ENCODE results near the gene TMEM59L.

TMEM59L gene

DNA sequence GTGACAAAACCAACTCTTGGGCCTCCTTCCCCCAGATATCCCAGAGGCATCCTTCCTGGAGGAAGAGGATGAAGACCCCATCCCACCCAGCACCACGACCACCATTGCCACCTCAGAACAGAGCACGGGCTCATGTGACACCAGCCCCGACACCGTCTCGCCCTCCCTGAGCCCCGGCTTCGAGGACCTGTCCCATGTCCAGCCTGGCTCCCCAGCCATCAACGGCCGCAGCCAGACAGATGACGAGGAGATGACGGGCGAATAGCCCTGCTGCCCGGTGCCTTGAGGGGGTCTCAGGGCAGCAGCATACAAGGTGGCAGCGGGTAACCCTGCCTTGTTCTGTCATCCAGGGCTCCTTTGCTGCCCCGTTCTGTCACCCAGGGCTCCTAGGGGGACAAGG lies 44.3 kb upstream of the TMEM59L start:
- H3K27ac ChIP-seq (ENCODE audit: extremely low read depth, low read depth, low read length), result no peak overlapping the region
- peaks cover 3% of the 10 kb centered on the region; the same call in 1 of the 2 replicates for H3K4me1 ChIP-seq (ENCODE audit: control insufficient read depth, insufficient read depth, low read length)
- no peak for TF ChIP-seq ZNF140 (tag by site-specific recombination; IDR thresholded peaks at IDR 0.05)
- H3K9me3 ChIP-seq (ENCODE audit: control insufficient read depth, insufficient read depth, low read depth, low read length), result no peaks in the 10 kb centered on the region
- no peak overlapping the region for H3K4me3 ChIP-seq (ENCODE audit: low read depth, low read length)
- H3K36me3 ChIP-seq (ENCODE audit: control insufficient read depth in 2 of 2, insufficient read depth in 1 of 2, low read length in 2 of 2), result peaks cover 31 to 74% of the 10 kb centered on the region in 2 experiments; a peak in 2 of 3 replicates
- CTCF ChIA-PET, result no interaction called here
- POLR2A ChIA-PET, result interaction anchor here (0.6 kb wide), 1 partner anchor 14 kb away, joined by 8 read pairs; no protein-coding TSS in a partner anchor

DNA sequence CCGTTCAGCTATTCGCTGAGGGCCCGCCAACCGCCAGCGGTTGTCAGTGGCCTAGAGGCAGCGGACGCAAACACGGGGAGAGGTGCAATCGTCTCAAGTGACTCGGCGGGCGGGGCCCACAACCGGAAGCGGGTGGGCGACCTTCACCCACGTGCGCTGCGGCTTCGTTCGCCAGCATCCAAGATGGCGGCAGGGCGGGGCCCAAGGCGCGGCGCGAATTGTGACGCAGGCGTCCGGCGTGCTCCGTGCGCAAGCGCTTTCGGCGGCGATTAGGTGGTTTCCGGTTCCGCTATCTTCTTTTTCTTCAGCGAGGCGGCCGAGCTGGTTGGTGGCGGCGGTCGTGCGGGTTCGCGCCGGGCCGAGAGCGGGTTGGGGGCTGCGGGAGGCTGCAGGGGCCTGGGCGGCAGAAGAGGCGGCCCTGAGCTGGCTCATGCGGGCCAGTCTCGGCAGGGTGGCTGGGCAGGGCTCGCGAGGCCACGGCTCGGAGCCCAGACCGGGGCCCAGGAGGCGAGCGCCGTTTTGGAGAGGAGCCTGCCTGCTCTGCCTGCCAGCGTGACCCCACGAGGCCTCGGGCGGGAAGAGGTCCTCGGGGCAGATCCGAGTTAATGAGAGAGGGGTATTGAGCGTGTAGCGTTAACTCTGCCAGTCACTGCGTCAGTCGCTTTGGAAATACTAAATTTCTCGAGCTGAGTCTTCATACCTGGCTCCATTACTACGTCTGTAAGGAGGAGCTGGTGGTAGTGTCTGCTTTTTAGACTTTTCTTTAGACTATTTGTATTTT lies 40.9 kb upstream of the TMEM59L start, which contains the start of gene UBA52:
UBA52 (plus strand) TSS at position 294 of the 781 bp plus-strand sequence. CDS start 1,444 bp downstream, outside the sequence.
- Histone ChIP-seq H3K4me1 (ENCODE audit: control insufficient read depth, insufficient read depth, low read length) (peaks cover 3% of the 10 kb centered on the region; the same call in 1 of the 2 replicates), H3K27ac (ENCODE audit: extremely low read depth, low read depth, low read length) (peak within 1 kb of the TSS; percentile 87), H3K36me3 (ENCODE audit: control insufficient read depth in 2 of 2, insufficient read depth in 1 of 2, low read length in 2 of 2) (peaks cover 24 to 76% of the 10 kb centered on the region in 2 experiments; a peak in 2 of 3 replicates), H3K4me3 (ENCODE audit: low read depth, low read length) (peak within 1 kb of the TSS; percentile 99), H3K9me3 (ENCODE audit: control insufficient read depth, insufficient read depth, low read depth, low read length) (no peaks in the 10 kb centered on the region)
- ChIA-PET POLR2A (interaction anchor here (0.5 to 5.1 kb wide), 30 partner anchors 9 to 1911 kb away, joined by 3 to 62 read pairs (median 4); partner anchors contain the start of genes COPE, CRLF1, DDX49 and ELL), CTCF (interaction anchor here (0.5 to 1.3 kb wide), 9 partner anchors 13 to 309 kb away, joined by 3 to 5 read pairs (median 3); partner anchors contain the start of gene REX1BD)
- peak; percentile 97 for TF ChIP-seq YY1 (tag by site-specific recombination; IDR thresholded peaks at IDR 0.05)
- peak; percentile 80 for TF ChIP-seq ZXDB (tag by site-specific recombination; IDR thresholded peaks at IDR 0.05)
- no peak for TF ChIP-seq ZNF560 (tag by site-specific recombination; IDR thresholded peaks at IDR 0.05; ENCODE audit: borderline replicate concordance)
- TF ChIP-seq, protein P1, sequence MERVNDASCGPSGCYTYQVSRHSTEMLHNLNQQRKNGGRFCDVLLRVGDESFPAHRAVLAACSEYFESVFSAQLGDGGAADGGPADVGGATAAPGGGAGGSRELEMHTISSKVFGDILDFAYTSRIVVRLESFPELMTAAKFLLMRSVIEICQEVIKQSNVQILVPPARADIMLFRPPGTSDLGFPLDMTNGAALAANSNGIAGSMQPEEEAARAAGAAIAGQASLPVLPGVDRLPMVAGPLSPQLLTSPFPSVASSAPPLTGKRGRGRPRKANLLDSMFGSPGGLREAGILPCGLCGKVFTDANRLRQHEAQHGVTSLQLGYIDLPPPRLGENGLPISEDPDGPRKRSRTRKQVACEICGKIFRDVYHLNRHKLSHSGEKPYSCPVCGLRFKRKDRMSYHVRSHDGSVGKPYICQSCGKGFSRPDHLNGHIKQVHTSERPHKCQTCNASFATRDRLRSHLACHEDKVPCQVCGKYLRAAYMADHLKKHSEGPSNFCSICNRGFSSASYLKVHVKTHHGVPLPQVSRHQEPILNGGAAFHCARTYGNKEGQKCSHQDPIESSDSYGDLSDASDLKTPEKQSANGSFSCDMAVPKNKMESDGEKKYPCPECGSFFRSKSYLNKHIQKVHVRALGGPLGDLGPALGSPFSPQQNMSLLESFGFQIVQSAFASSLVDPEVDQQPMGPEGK (tag by site-specific recombination; IDR thresholded peaks at IDR 0.05), result peak; percentile 98
- TF ChIP-seq YY2 (tag by site-specific recombination; IDR thresholded peaks at IDR 0.05), result peak; percentile 84
- peak; percentile 90; the same call in 1 of the 2 replicates for TF ChIP-seq HOXC10 (CRISPR knock-in tag; IDR thresholded peaks at IDR 0.05)
- no peak for TF ChIP-seq ZNF239 (tag by site-specific recombination; IDR thresholded peaks at IDR 0.05)
- TF ChIP-seq, protein P2, sequence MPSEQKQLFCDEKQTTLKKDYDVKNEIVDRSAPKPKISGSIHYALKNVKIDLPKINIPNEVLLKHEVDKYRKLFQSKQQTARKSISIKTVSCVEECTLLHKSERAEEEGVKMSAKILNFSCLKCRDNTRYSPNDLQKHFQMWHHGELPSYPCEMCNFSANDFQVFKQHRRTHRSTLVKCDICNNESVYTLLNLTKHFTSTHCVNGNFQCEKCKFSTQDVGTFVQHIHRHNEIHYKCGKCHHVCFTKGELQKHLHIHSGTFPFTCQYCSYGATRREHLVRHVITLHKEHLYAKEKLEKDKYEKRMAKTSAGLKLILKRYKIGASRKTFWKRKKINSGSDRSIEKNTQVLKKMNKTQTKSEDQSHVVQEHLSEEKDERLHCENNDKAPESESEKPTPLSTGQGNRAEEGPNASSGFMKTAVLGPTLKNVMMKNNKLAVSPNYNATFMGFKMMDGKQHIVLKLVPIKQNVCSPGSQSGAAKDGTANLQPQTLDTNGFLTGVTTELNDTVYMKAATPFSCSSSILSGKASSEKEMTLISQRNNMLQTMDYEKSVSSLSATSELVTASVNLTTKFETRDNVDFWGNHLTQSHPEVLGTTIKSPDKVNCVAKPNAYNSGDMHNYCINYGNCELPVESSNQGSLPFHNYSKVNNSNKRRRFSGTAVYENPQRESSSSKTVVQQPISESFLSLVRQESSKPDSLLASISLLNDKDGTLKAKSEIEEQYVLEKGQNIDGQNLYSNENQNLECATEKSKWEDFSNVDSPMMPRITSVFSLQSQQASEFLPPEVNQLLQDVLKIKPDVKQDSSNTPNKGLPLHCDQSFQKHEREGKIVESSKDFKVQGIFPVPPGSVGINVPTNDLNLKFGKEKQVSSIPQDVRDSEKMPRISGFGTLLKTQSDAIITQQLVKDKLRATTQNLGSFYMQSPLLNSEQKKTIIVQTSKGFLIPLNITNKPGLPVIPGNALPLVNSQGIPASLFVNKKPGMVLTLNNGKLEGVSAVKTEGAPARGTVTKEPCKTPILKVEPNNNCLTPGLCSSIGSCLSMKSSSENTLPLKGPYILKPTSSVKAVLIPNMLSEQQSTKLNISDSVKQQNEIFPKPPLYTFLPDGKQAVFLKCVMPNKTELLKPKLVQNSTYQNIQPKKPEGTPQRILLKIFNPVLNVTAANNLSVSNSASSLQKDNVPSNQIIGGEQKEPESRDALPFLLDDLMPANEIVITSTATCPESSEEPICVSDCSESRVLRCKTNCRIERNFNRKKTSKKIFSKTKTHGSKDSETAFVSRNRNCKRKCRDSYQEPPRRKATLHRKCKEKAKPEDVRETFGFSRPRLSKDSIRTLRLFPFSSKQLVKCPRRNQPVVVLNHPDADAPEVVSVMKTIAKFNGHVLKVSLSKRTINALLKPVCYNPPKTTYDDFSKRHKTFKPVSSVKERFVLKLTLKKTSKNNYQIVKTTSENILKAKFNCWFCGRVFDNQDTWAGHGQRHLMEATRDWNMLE (tag by site-specific recombination; conservative IDR thresholded peaks at IDR 0.05; ENCODE audit: low read depth), result peak; percentile 41; the same call in 1 of the 2 replicates
- TF ChIP-seq ZNF366 (tag by site-specific recombination; conservative IDR thresholded peaks at IDR 0.05), result peak; percentile 49; the same call in 1 of the 2 replicates
- TF ChIP-seq ZFHX2 (tag by site-specific recombination; conservative IDR thresholded peaks at IDR 0.05), result peak; percentile 97
- TF ChIP-seq SP2 (tag by site-specific recombination; IDR thresholded peaks at IDR 0.05), result peak; percentile 91
- peak; percentile 78 for TF ChIP-seq SP7 (tag by site-specific recombination; IDR thresholded peaks at IDR 0.05)
- TF ChIP-seq, protein P3, sequence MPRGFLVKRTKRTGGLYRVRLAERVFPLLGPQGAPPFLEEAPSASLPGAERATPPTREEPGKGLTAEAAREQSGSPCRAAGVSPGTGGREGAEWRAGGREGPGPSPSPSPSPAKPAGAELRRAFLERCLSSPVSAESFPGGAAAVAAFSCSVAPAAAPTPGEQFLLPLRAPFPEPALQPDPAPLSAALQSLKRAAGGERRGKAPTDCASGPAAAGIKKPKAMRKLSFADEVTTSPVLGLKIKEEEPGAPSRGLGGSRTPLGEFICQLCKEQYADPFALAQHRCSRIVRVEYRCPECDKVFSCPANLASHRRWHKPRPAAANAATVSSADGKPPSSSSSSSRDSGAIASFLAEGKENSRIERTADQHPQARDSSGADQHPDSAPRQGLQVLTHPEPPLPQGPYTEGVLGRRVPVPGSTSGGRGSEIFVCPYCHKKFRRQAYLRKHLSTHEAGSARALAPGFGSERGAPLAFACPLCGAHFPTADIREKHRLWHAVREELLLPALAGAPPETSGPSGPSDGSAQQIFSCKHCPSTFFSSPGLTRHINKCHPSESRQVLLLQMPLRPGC (tag by site-specific recombination; IDR thresholded peaks at IDR 0.05), result no peak; the same call in 1 of the 2 replicates
- TF ChIP-seq, protein P4, sequence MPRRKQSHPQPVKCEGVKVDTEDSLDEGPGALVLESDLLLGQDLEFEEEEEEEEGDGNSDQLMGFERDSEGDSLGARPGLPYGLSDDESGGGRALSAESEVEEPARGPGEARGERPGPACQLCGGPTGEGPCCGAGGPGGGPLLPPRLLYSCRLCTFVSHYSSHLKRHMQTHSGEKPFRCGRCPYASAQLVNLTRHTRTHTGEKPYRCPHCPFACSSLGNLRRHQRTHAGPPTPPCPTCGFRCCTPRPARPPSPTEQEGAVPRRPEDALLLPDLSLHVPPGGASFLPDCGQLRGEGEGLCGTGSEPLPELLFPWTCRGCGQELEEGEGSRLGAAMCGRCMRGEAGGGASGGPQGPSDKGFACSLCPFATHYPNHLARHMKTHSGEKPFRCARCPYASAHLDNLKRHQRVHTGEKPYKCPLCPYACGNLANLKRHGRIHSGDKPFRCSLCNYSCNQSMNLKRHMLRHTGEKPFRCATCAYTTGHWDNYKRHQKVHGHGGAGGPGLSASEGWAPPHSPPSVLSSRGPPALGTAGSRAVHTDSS (tag by site-specific recombination; IDR thresholded peaks at IDR 0.05), result no peak
- TF ChIP-seq ZNF292 (tag by site-specific recombination; IDR thresholded peaks at IDR 0.05; ENCODE audit: borderline replicate concordance, low read depth), result no peak
- TF ChIP-seq, protein P5, sequence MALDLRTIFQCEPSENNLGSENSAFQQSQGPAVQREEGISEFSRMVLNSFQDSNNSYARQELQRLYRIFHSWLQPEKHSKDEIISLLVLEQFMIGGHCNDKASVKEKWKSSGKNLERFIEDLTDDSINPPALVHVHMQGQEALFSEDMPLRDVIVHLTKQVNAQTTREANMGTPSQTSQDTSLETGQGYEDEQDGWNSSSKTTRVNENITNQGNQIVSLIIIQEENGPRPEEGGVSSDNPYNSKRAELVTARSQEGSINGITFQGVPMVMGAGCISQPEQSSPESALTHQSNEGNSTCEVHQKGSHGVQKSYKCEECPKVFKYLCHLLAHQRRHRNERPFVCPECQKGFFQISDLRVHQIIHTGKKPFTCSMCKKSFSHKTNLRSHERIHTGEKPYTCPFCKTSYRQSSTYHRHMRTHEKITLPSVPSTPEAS (tag by site-specific recombination; IDR thresholded peaks at IDR 0.05), result no peak
- TF ChIP-seq, protein P6, sequence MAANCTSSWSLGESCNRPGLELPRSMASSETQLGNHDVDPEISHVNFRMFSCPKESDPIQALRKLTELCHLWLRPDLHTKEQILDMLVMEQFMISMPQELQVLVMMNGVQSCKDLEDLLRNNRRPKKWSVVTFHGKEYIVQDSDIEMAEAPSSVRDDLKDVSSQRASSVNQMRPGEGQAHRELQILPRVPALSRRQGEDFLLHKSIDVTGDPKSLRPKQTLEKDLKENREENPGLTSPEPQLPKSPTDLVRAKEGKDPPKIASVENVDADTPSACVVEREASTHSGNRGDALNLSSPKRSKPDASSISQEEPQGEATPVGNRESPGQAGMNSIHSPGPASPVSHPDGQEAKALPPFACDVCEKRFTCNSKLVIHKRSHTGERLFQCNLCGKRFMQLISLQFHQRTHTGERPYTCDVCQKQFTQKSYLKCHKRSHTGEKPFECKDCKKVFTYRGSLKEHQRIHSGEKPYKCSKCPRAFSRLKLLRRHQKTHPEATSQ (tag by site-specific recombination; IDR thresholded peaks at IDR 0.05), result 0 out of 2 replicates have a peak, but pooled peaks have one; percentile 67
- TF ChIP-seq KLF1 (tag by site-specific recombination; IDR thresholded peaks at IDR 0.05), result peak; percentile 96
